A375 (cell line): Measurements from ENCODE around the gene KCNA1. TPM values are rescaled to one million over a fixed set of nuclear protein-coding genes. Genes with fewer than 3 reads are reported as not detected.

Experiments used
- total RNA-seq: library from RNA; depleted of rRNA; stranded (reverse); fragments of >200 nt; shearing (Covaris generic); gene quantifications from 2 replicates; pipeline ENCODE4 v1.2.3, GENCODE V29; 2014; rRNA removed

Gene KCNA1
- not detected in 2 replicates for total RNA-seq

DNA sequence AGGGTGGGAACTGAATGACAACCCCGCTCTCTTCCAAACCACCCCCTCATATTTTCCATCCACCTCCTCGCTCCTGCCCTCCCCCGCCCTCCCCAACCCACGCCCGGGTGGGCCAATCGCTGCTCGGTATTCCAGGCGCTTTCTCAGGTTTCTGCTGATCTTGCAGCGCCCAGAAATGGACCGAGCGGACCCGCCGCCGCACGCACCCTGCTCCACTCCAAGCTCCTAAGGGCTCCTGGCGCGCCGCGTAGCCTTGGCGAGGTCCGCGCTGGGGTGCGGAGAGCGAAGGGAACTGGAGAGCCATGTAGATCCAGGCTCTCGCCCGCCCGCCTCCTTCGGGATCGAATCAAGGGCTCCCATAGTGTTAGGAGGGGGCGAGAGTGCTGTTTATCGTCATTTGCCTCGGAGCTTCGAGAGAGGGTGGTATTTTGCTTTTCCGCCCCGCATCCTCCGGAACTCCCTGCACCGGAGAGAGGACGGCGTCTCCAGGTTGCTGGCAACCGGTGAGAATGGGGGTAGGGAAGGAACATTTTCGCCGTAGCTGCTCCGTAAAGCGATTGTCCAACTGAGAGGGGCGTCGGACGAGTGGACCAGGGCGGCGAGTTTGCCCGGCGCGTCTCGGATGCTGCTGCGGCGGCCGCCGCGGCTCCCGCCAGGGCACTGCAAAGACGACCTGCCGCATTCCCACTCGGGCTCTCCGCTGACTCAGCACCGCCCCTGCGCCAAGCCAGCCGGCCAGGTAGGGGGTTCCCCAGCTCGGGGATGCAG is at the start of gene KCNA1:
Gene KCNA1, plus strand, starts transcription at position 172 of the 768 bp plus-strand sequence. CDS start 1,474 bp downstream, outside the sequence.

Other genes starting within 250 kb of the KCNA1 start
- not detected in 2 replicates for gene GALNT8, start 189.5 kb upstream of the KCNA1 start, total RNA-seq
- not detected in 2 replicates for gene KCNA5, start 134.0 kb downstream of the KCNA1 start, total RNA-seq